HG02763 (cell line): Measurements from ENCODE around the gene TTC9B.

ENCODE experiments used
- ATAC-seq: cut with Tn5 transposase; IDR thresholded peaks from one replicate; pipeline ENCODE4 v1.9.1; 2021; ENCODE audit warnings: mild to moderate bottlenecking, moderate library complexity; ENCODE audit not compliant: unreplicated experiment

The TTC9B gene

GRCh38 chr19:40249201-40249600 lies 31.0 kb upstream of the TTC9B start:
- no peak for ATAC-seq

DNA sequence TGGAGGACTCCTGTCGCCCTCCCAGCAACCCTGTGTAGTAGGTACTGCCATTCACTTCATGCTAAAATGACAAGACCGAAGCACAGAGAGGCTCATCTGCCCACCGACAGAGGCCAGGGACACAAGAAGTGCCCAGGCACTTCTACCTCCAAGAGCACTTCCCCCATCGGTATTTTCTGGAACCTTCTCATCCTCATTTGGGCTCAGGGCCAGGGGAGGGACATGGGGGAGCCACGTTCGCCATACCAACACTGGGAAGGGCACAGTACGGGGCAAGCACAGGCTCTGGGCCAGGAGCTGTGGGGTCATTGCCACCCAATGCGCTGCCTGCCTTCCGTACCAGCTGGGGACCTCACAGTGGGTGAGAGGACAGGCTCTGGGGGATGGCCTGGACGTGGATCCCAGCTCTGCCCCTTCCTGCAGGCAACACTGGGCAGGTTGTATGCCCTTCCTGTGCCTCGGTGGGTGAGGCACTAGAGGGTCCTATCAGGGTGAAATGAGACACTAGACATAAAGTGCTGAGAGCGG lies 29.6 kb upstream of the TTC9B start:
- no peak for ATAC-seq

GRCh38 chr19:40247178-40247577 lies 29.0 kb upstream of the TTC9B start:
- ATAC-seq, result no peak

GRCh38 chr19:40246292-40247073 lies 28.3 kb upstream of the TTC9B start:
- no peak for ATAC-seq

DNA sequence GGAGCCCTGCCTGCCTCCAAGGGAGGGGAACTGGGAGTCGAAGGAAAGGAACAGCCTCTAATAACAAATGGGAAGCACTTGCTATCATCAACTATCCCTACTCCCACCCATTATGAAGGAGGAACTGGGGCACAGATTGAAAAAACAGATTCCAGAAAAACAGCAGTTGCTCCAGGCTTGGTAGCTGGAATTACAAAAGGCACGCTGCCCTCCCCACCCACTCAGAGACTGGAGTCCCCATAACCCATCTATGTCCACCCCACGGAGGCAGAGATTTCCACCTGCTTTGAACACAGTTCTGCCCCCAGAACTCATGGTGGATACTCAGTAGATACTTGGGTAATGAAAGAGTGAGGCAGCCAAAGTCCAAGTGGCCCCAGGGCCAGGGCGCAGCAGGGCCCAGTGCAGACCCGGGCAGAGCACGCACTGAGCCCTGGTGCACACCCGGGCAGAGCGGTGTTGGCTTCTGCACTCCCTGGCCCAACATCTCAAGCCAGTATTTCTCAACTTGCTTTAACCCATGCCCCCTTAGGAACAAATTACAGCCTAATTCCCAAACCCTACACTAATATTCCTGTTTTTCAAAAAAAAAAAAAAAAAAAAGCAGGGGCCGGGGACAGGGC lies 27.4 kb upstream of the TTC9B start:
- no peak for ATAC-seq

GRCh38 chr19:40244579-40245317 lies 26.6 kb upstream of the TTC9B start:
- ATAC-seq, result no peak

DNA sequence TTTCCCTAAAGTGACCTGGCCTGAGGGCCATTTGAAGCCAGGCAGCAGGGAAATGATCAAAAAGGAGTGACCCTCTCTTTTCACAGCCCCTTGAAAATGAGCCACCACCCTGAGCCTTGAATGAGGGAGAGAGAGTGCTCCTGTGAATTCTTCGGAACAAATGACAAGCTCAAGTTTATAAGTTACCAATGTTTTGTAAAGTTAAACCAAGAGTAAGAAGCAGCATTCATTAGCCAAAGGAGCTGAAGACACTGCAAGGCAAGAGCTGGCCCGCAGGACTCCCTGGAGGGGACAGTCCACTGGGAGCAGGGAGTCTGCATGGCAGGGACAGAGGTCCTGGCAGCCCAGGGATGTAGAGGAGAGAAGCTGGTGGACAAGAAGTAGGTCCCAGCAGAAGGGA lies 25.0 kb upstream of the TTC9B start:
- ATAC-seq, result no peak

GRCh38 chr19:40242480-40242879 lies 24.3 kb upstream of the TTC9B start:
- ATAC-seq, result no peak

DNA sequence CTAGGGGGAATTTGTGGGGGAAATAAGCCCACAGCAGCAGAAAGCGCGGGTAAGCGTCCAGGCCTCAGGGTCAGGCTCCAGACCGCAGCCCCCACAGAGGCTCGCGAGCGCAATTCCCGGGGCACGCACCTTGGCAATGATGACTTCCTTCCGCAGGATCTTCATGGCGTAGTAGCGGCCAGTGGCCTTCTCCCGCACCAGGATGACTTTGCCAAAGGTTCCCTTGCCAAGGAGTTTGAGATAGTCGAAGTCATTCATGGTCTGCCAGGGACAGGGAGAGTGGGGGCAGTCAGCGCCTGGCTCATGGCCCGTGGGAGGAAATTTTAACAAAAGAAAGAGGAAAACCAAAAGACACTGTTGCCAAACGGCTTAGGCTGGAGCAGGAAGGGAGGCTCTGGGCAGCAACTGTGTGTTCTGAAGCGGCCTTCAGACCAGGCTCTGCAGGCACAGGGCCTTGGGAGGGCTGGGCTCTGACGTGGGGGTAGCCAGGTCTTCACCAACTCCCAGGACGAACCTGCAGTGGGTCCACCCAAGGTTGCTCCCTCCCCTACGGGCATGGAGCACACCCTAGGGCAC lies 23.7 kb upstream of the TTC9B start:
- no peak for ATAC-seq

DNA sequence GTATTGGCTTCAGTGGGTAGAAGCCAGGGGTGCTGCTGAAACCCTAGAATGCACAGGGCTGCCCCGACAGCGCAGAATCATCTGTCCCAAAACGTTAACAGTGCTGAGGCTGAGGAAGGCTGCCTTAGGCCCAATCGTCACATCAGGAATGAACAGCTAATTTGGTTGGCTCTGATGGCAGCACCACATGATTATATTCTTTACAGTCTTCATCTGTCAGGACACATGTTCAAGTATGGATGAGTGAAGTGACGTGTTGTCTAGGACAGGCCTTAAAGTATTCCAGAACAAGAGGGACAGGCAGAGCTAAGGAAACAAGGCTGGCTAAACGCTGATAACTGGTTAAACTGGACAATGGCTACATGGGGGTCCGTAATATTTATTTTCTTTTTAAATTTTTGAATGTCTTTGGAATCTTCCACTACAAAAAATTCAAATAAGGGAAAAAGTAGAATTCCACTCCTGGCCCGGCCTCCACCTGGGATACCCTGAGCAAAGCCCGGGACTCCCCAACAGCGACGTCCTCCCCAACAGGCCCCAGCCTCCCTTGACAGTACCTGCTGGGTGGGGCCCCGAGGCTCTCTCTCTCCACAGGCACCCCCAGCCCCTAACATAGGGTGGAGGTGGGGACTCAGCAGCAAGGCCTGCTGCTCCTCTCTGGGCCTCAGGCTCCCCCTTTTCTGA lies 23.1 kb upstream of the TTC9B start:
- ATAC-seq, result no peak

DNA sequence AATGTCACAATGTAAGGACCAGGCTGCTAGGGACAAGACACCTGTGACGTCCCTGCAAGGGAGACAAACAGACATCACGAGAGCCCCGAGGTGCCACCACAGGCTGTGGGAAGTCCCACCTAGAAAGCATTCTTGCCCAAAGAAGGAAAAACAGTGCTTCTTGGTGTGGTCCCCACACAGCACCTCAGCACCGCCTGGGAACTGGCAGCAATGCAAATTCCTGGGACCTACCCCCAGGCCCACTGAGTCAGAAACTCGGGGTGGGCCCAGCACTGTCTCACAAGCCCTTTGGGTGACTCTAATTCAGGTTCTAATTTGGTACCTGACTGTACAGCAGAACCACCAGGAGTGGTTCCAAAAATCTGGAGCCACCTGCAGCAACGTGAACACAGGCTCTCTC lies 22.1 kb upstream of the TTC9B start:
- no peak for ATAC-seq

DNA sequence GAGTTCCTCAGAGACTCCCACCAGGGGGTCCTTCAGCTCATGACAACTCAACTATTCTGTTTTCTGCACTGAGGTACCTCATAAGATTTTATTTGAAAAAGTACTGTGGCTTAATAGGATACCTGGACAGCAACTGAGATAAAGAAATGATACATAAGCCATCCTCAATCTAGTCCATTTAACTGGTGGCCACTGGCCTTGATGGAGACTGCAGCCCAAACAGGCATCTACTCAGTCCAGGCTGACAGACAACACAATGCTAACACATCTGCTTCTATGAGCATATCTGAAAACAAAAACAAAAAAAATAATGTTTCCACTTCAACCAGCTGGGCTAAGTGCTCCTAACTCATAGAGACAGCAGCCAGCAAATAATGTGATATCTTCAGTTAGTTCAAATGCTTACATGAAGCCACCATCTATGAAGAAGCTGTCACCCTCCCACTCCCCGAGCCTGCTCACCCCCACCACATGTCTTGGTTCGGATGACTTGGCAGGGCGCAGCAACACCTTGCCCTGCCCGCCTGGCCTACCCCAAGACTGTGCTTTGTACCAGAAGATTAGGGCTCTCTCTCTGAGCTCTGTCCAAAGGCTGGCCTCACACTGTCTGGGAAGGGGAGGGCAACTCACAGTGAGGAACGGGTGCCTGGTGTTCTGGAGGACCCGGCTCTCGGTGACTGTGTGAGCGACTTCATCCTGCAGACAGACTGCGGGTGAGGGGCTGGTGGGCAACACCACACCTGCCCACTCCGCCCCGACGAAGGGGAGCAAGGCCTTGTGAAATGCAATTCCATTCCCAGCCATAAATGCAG lies 21.4 kb upstream of the TTC9B start:
- ATAC-seq, result no peak

- ATAC-seq, result no peak
These were observed 20.6 kb upstream of the TTC9B start for GRCh38 chr19:40238775-40239174.

- no peak for ATAC-seq
These were observed 19.6 kb upstream of the TTC9B start for GRCh38 chr19:40237791-40238190.

DNA sequence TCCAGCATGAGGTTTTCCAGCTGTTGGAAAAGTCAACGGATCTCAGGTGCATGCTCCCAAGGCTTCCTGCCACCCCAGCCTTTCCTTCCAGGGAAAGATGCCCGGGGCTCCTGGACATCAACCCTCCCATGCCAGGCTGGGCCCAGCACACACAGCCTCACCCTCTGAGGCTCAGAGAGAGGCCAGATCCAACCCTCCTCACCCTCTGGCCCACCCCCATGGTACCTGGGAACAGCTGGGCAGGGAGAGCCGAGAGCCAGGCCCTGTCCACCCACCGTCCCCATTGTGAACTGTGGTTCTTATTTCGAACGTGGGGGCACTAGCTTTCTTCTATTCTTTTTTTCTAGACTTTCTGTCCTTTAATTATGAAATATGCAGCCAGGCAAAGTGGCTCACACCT lies 18.2 kb upstream of the TTC9B start:
- no peak for ATAC-seq

DNA sequence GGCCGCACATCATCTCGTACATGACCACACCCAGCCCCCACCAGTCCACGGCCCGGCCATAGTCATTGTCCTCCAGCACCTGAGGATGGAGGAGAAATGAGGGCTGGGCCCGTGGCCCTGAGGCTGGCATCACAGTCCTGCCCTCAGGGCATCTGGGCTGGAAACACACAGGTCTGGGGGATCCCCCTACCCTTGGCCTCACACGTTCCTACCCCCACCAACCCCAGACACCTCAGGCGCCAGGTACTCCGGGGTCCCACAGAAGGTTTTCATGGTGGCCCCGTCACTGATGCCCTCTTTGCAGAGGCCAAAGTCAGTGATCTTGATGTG lies 17.8 kb upstream of the TTC9B start:
- no peak for ATAC-seq

GRCh38 chr19:40235238-40236025 lies 17.2 kb upstream of the TTC9B start:
- no peak for ATAC-seq

DNA sequence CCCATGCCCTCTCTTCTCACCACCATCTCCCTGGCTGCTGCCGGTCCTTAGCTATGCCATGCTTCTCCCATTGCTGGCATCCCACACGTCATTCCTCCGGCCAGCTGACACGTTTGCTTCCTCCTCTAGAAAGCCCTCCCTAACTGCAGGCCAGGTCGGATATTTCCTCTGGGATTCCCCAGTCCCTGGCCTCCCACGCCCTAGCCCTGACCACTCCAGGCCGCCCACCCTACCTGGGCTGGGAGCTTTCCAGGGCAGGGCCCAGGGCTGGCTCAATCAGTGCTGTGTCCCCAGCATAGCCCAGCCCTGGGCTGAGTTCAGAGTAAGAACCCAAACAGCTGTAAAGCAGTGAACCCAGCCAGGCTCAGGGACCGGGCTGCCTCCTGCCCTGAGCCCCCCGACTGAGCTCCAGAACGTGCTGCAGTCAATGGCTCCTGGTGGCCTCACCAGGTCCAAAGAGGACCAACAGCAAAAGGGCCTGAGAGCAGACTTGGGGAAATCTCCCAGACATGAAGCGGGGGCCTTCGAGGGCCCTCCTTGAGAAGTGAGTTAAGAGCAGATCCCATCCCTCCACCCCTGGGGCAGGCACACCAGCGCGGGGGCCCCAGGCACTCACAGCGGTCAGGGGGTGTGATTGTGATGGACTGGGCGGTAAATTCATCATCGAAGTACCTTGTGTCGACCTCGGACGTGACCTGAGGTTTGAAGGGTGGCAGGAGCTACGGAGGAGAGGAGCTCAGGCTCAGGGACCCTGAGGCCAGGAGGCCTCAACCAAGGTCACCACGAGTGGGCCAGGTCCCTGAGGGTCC lies 16.4 kb upstream of the TTC9B start:
- ATAC-seq, result no peak
